Immature natural killer cell (primary cell): ENCODE measurements around the gene CAMKK1. TPM values are rescaled to one million over a fixed set of nuclear protein-coding genes. Genes with fewer than 3 reads are reported as not detected.

ENCODE experiments used
- DNase-seq, 3 donors: peaks; one replicate each; pipeline ENCODE4 v3.0.0; 2022; ENCODE audit warnings: mixed read lengths in 1 of 3
- H3K27ac Mint-ChIP-seq, 6 donors: one replicate each; pipeline ENCODE4 v1.8.0; 2020; ENCODE audit warnings: mixed read lengths in 6 of 6, mild to moderate bottlenecking in 5 of 6, inconsistent platforms in 4 of 6, moderate library complexity in 3 of 6
- H3K27me3 Mint-ChIP-seq, 3 donors: one replicate each; pipeline ENCODE4 v1.8.0; 2020 to 2021; ENCODE audit warnings: low read depth in 3 of 3, mild to moderate bottlenecking in 3 of 3, mixed read lengths in 3 of 3, moderate library complexity in 3 of 3, inconsistent platforms in 1 of 3
- H3K36me3 Mint-ChIP-seq, 3 donors: one replicate each; pipeline ENCODE4 v1.8.0; 2020; ENCODE audit warnings: mixed read lengths in 3 of 3, inconsistent platforms in 2 of 3, mild to moderate bottlenecking in 2 of 3
- H3K4me1 Mint-ChIP-seq, 2 donors: one replicate each; pipeline ENCODE4 v1.8.0; 2020; ENCODE audit warnings: inconsistent platforms in 2 of 2, mild to moderate bottlenecking in 2 of 2, mixed read lengths in 2 of 2, moderate library complexity in 1 of 2
- H3K4me3 Mint-ChIP-seq, 5 donors: one replicate each; pipeline ENCODE4 v1.8.0; 2020; ENCODE audit warnings: mild to moderate bottlenecking in 5 of 5, mixed read lengths in 5 of 5, inconsistent platforms in 3 of 5, moderate library complexity in 3 of 5
- H3K9me3 Mint-ChIP-seq, 6 donors: one replicate each; pipeline ENCODE4 v1.8.0; 2020; ENCODE audit warnings: mild to moderate bottlenecking in 6 of 6, mixed read lengths in 6 of 6, inconsistent platforms in 4 of 6, moderate library complexity in 3 of 6
- polyA plus RNA-seq, 3 donors: library from polyadenylated mRNA; unstranded; fragments of 300-500 nt; fragmentation: Illumina TruSeq; gene quantifications; one replicate each; pipeline ENCODE4 v1.2.3, GENCODE V29; 2021

Gene CAMKK1
- polyA plus RNA-seq, 3 donors from 2014 or later: 0.08 TPM; not detected in 2

GRCh38 chr17:3828852-3829232, 64.0 kb downstream of the CAMKK1 start:
- H3K36me3 Mint-ChIP-seq: peaks cover 18 to 54% (median 20%) of the 10 kb centered on the region in 3 donors
- H3K27me3 Mint-ChIP-seq: peaks cover 0 to 2% (median 2%) of the 10 kb centered on the region in 3 donors
- no peak overlapping the region for H3K27ac Mint-ChIP-seq
- H3K4me3 Mint-ChIP-seq: no peak overlapping the region
- no peak for DNase-seq
- no peaks in the 10 kb centered on the region for H3K9me3 Mint-ChIP-seq
- H3K4me1 Mint-ChIP-seq: peaks cover 1 to 12% of the 10 kb centered on the region in 2 donors

- H3K4me1 Mint-ChIP-seq: peaks cover 1 to 6% of the 10 kb centered on the region in 2 donors
- H3K36me3 Mint-ChIP-seq: peaks cover 20 to 53% (median 20%) of the 10 kb centered on the region in 3 donors
- peak overlapping the region in 1 of 6 donors; percentile 3 for H3K27ac Mint-ChIP-seq
Measured at GRCh38 chr17:3828151-3828851, 64.6 kb downstream of the CAMKK1 start.

GRCh38 chr17:3827124-3827773, 65.6 kb downstream of the CAMKK1 start:
- no peak overlapping the region for H3K4me3 Mint-ChIP-seq
- peak; percentile 66 to 73 (median 72) for DNase-seq
- H3K9me3 Mint-ChIP-seq: no peaks in the 10 kb centered on the region
- no peak overlapping the region for H3K27ac Mint-ChIP-seq
- peaks cover 1 to 5% of the 10 kb centered on the region in 2 donors for H3K4me1 Mint-ChIP-seq
- H3K36me3 Mint-ChIP-seq: peaks cover 20 to 57% (median 22%) of the 10 kb centered on the region in 3 donors
- peaks cover 0 to 2% (median 2%) of the 10 kb centered on the region in 3 donors for H3K27me3 Mint-ChIP-seq

More at GRCh38 chr17:3828151-3828851, 64.6 kb downstream of the CAMKK1 start:
- Mint-ChIP-seq H3K27me3 (peaks cover 0 to 2% (median 2%) of the 10 kb centered on the region in 3 donors), H3K4me3 (no peak overlapping the region), H3K9me3 (no peaks in the 10 kb centered on the region)
- DNase-seq: no peak

- H3K4me1 Mint-ChIP-seq: peaks cover 1 to 5% of the 10 kb centered on the region in 2 donors
- peak overlapping the region in 1 of 6 donors; percentile 49 for H3K27ac Mint-ChIP-seq
- H3K36me3 Mint-ChIP-seq: peaks cover 26 to 67% (median 33%) of the 10 kb centered on the region in 3 donors
- no peak overlapping the region for H3K4me3 Mint-ChIP-seq
- H3K9me3 Mint-ChIP-seq: no peaks in the 10 kb centered on the region
- no peak for DNase-seq
- H3K27me3 Mint-ChIP-seq: peaks cover 0 to 2% (median 2%) of the 10 kb centered on the region in 3 donors
Measured at GRCh38 chr17:3826191-3826590, 66.7 kb downstream of the CAMKK1 start.

- H3K27ac Mint-ChIP-seq: no peak overlapping the region
- H3K4me1 Mint-ChIP-seq: peaks cover 0 to 2% of the 10 kb centered on the region in 2 donors
- H3K36me3 Mint-ChIP-seq: peaks cover 33 to 69% (median 51%) of the 10 kb centered on the region in 3 donors
- no peaks in the 10 kb centered on the region for H3K9me3 Mint-ChIP-seq
- no peak for DNase-seq
- H3K4me3 Mint-ChIP-seq: no peak overlapping the region
- peaks cover 0 to 3% (median 0%) of the 10 kb centered on the region in 3 donors for H3K27me3 Mint-ChIP-seq
Measured at GRCh38 chr17:3821101-3821500, 71.8 kb downstream of the CAMKK1 start.

- Mint-ChIP-seq H3K9me3 (no peaks in the 10 kb centered on the region), H3K4me1 (peaks cover 0 to 2% of the 10 kb centered on the region in 2 donors), H3K27ac (no peak overlapping the region), H3K4me3 (no peak overlapping the region), H3K36me3 (peaks cover 44 to 69% (median 56%) of the 10 kb centered on the region in 3 donors), H3K27me3 (peaks cover 0 to 3% (median 0%) of the 10 kb centered on the region in 3 donors)
- DNase-seq: no peak
Measured at GRCh38 chr17:3818786-3819185, 74.1 kb downstream of the CAMKK1 start.

GRCh38 chr17:3817851-3818605, 74.8 kb downstream of the CAMKK1 start:
- no peak overlapping the region for H3K4me3 Mint-ChIP-seq
- no peaks in the 10 kb centered on the region for H3K9me3 Mint-ChIP-seq
- no peak for DNase-seq
- peaks cover 0 to 2% of the 10 kb centered on the region in 2 donors for H3K4me1 Mint-ChIP-seq
- H3K27me3 Mint-ChIP-seq: peaks cover 0 to 3% (median 0%) of the 10 kb centered on the region in 3 donors
- H3K27ac Mint-ChIP-seq: peak overlapping the region in 3 of 6 donors; percentile 9 to 13 (median 12)
- peaks cover 44 to 66% (median 55%) of the 10 kb centered on the region in 3 donors for H3K36me3 Mint-ChIP-seq

GRCh38 chr17:3815925-3816324, 76.9 kb downstream of the CAMKK1 start:
- H3K4me1 Mint-ChIP-seq: peaks cover 0 to 2% of the 10 kb centered on the region in 2 donors
- DNase-seq: no peak
- no peaks in the 10 kb centered on the region for H3K9me3 Mint-ChIP-seq
- no peak overlapping the region for H3K4me3 Mint-ChIP-seq
- peaks cover 44 to 63% (median 51%) of the 10 kb centered on the region in 3 donors for H3K36me3 Mint-ChIP-seq
- no peak overlapping the region for H3K27ac Mint-ChIP-seq
- H3K27me3 Mint-ChIP-seq: peaks cover 0 to 3% (median 2%) of the 10 kb centered on the region in 3 donors

- Mint-ChIP-seq H3K27ac (peak overlapping the region in 4 of 6 donors; percentile 30 to 40 (median 37)), H3K27me3 (peaks cover 0 to 3% (median 2%) of the 10 kb centered on the region in 3 donors), H3K36me3 (peaks cover 40 to 61% (median 49%) of the 10 kb centered on the region in 3 donors), H3K9me3 (no peaks in the 10 kb centered on the region), H3K4me3 (no peak overlapping the region), H3K4me1 (peaks cover 0 to 2% of the 10 kb centered on the region in 2 donors)
- no peak for DNase-seq
Measured at GRCh38 chr17:3815122-3815521, 77.7 kb downstream of the CAMKK1 start.

GRCh38 chr17:3814361-3814760, 78.5 kb downstream of the CAMKK1 start:
- Mint-ChIP-seq H3K27me3 (peaks cover 0 to 3% (median 2%) of the 10 kb centered on the region in 3 donors), H3K4me3 (no peak overlapping the region), H3K9me3 (no peaks in the 10 kb centered on the region), H3K36me3 (peaks cover 44 to 62% (median 50%) of the 10 kb centered on the region in 3 donors), H3K27ac (no peak overlapping the region), H3K4me1 (peaks cover 0 to 2% of the 10 kb centered on the region in 2 donors)
- DNase-seq: no peak

- H3K27me3 Mint-ChIP-seq: peaks cover 0 to 4% (median 0%) of the 10 kb centered on the region in 3 donors
- DNase-seq: no peak
- H3K4me3 Mint-ChIP-seq: no peak overlapping the region
- no peaks in the 10 kb centered on the region for H3K4me1 Mint-ChIP-seq
- no peak overlapping the region for H3K27ac Mint-ChIP-seq
- no peaks in the 10 kb centered on the region for H3K9me3 Mint-ChIP-seq
- peaks cover 37 to 60% (median 45%) of the 10 kb centered on the region in 3 donors for H3K36me3 Mint-ChIP-seq
Measured at GRCh38 chr17:3813171-3813570, 79.7 kb downstream of the CAMKK1 start.

- peaks cover 39 to 60% (median 49%) of the 10 kb centered on the region in 3 donors for H3K36me3 Mint-ChIP-seq
- no peak overlapping the region for H3K27ac Mint-ChIP-seq
- no peak overlapping the region for H3K4me3 Mint-ChIP-seq
- H3K27me3 Mint-ChIP-seq: peaks cover 0 to 4% (median 0%) of the 10 kb centered on the region in 3 donors
- no peaks in the 10 kb centered on the region for H3K9me3 Mint-ChIP-seq
- DNase-seq: no peak
- H3K4me1 Mint-ChIP-seq: no peaks in the 10 kb centered on the region
Measured at GRCh38 chr17:3812771-3813170, 80.1 kb downstream of the CAMKK1 start.

- Mint-ChIP-seq H3K27ac (no peak overlapping the region), H3K9me3 (no peaks in the 10 kb centered on the region), H3K4me3 (no peak overlapping the region), H3K36me3 (peaks cover 42 to 63% (median 53%) of the 10 kb centered on the region in 3 donors), H3K4me1 (no peaks in the 10 kb centered on the region), H3K27me3 (peaks cover 0 to 4% (median 0%) of the 10 kb centered on the region in 3 donors)
- no peak for DNase-seq
Measured at GRCh38 chr17:3812284-3812683, 80.6 kb downstream of the CAMKK1 start.
